ENCODE results near the gene ST6GAL1.
"Not testable (repeated sequence)": the region's sequence is repeated elsewhere in the genome, so short reads cannot be mapped to it uniquely, and the experiment has no call there.

Gene ST6GAL1

DNA sequence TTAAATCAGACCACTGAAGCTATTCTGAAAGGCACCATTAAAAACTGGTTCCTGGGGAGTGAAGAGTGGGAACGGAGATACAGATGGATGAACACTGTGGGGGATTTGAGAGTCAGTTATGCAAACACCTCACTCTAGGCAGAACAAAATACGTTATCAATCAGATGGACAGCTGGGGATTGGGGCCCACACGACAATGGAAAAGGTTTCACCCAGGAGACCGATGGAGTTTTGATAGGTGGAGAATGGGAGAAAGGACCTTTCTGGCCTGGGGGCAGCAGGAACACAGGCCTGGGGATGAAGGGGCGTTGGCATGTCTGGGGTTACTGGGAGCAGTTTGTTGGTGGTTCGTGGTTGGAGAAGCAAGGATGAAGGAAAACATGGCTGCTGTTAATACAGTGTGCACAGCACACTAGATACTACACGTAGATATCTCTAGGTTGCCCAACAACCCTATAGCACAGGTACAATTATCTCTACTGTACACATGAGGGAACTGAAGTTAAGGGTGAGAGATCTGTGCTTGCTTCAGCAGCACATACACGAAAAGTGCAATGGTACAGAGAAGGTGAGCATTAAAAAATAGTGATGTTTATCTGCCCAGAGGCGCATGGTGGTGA is 16.5 kb downstream of the ST6GAL1 start:
- no peak for DNase-seq

DNA sequence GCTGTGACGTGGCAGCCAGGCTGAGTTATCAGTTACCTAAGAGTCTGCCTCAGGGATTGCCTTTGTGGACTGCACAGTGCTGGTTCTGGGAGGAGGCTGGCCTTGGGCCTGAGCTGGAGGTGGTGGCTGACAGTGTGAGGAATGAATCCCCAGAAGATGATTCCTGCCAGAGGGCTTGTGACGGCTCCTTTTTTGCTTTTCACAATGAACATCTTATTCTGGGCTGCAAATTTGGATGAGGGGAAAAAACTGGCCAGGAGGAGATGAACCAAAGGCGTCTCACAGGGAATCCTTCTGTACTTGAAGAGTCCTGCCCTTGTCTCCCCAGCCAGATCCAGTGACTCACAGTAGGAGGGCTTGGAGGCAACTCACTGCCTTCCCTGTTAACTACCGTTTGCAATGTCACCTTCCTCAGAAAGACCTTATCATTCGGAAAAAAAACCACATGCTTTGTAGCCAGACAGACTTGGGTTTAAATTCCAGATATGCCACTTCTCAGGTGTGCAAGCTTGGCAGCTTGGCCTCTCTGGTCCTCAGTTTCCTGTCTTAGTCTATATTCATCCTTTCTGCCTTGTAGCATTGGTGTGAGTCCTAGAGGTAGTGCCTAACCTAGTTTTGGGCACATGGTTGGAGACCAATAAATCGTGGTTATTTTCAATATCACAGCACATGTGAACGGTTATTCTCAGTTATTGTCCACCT is 19.1 kb downstream of the ST6GAL1 start:
- DNase-seq: no peak

DNA sequence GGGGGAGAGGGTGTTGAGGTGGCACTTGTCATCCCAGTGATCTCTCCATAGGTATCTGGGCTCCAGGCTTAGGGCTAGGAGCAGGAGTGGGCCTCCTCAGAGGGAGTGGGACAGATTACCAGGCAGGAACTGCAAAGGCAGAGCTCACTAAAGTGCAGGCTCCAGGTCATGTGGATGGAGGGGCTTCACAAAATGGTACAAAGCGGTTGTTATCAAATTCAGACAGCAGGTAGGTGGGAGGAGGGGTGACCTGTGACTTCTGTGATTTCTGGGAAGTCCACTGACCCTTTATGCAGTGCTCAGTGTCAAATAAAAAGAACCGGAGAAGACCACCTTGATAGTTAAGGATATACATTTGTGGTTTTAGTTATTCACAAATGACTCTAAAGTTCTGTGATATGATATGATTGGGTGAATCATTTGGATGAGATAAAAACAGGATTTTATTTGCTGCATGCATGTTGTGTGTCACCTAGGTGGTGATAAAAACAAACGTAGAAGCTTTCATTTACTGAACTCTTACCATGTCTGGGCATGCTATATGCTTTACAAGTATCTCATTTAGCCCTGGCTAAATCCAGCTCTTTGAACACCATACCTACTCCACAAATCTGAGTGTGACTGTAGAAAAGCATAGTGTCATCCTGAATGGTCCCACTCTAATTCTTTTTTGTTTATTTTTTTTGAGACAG is 20.2 kb downstream of the ST6GAL1 start:
- DNase-seq: no peak

DNA sequence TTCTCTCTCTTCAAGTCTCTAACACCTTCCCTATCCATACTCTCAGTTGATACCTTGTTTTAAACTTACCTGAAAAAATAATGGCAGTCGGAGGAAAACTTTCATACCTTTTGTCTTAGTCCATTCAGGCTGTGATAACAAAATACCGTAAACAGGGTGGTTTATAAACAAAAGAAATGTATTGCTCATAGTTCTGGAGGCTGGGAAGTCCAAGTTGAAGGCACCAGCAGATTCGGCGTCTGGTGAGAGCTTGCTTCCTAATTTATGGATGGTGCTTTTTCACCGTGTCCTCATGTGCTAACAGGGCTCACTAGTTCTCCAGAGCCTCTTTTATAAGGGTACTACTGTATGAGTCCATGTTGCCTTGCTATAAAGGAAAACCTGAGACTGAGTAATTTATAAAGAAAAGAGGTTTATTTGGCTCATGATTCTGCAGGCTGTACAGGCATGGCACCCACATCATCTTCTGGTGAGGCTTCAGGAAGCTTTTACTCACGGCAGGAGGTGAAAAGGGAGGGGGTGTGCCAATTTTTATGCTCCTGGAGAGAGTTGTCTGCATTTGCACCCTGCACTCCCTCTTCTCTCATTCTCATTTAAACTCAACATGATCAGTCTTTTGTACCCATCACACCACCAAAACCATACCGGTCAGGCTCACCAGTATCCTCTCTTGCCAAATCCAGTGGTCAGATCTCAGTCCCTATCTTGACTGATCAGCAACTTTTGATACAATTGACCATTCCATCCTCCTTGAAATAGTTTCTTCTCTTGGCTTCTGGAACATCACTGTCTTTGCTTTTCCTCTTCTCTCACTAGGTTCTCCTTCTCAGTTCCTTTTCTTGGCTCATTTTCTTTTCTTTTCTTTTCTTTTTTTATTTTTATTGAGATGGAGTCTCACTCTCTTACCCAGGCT is 21.6 kb downstream of the ST6GAL1 start:
- DNase-seq: no peak

DNA sequence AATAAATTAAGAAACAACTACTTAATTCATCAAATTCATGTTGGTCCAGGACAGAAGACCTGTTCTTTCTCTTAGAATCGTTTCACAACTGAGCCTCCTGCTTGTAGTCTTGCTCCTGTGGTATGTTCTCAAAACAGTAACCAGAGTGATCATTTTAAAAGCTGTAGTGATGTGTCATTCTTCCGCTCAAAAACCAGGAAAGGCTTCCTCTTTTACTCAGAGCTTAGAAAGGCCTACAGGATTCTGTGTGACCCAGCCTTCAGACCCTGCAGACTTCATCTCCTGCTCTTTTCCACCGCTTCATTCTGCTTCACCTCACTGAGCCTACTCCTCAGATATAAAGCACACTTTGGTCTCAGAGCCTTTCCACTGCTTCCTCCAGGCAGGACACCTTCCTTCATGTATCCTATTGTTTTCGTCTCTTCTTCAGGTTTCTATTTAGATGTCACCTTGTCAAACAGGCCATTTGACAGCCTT is 22.7 kb downstream of the ST6GAL1 start:
- DNase-seq: no peak

DNA sequence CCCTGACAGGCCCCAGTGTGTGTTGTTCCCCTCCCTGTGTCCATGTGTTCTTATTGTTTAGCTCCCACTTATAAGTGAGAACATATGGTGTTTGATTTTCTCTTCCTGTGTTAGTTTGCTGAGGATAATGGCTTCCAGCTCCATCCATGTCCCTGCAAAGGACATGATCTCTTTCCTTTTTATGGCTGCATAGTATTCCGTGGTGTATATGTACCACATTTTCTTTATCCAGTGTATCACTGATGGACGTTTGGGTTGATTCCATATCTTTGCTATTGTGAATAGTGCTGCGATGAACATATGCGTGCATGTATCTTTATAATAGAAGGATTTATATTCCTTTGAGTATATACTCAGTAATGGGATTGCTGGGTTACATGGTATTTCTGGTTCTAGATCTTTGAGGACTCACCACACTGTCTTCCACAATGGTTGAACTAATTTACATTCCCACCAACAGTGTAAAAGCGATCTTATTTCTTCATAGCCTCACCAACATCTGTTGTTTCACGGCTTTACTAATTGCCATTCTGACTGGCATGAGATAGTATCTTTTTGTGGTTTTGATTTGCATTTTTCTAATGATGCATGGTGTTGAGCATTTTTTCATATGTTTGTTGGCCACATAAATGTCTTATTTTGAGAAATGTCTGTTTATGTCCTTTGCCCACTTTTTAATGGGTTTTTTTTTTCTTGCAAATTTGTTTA is 23.8 kb downstream of the ST6GAL1 start:
- DNase-seq: not testable (repeated sequence)

DNA sequence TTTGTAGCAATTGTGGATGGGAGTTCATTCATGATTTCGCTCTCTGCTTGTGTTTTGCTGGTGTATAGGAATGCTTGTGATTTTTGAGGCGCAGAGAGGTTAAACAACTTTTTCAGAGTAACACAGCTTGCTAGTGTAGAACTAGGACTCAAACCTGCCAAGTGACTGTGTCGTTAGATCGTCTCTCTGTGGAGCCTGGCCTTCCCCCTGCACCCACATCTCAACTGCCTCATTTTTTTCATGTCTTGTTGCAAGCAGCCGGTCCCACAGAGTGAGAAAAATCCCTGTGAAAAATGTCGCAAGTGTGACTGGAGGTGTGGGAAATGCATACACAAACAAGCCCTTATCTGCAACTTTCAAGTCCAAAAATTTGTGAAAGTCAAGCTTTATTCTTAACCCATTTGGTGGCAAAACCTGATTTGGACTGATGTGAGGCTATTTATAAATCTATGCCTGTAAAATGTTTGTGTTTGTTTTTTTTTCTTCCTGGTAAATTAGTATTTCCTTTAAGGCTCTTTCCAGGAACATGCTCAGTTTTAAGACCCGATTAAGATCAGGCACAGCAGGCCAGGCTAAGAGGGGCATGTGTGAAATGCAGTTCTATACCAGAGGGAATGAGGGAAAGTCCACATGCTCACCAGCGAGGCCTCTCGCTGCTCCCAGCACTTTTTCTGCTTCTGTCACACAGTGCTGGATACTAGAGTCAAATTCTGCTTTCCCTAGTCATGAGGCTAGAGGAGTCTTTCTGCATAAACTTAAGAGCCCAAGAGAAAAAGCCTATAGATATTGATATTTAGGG is 25.8 kb downstream of the ST6GAL1 start:
- DNase-seq: no peak

DNA sequence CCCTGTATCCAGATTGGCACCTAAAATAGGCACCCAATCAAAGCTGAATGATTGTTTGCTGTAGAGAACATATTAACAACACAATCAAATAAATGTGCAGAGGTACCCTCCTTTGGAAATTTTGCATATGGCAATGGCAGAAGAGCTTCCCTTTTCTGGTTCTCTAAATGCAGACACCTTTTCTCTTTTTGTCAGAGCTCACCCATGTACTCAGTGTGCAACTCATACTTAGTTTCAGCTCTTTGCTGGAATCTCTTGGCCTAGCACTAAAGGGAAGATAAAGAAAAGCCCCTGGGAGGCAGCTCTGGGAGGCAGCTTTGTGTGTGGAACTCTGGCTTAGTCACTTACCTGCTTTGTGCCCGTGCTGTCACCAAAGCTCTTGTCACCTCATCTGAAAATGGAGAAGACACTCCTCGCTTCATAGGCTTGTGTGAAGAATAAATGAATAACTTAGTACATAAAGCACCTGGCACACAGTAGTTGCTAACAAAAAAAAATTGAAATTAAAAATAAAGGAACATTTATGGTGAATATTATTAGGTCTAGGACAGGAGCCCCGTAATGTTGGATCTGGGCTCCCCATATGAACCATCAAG is 28.8 kb downstream of the ST6GAL1 start:
- no peak for DNase-seq

DNA sequence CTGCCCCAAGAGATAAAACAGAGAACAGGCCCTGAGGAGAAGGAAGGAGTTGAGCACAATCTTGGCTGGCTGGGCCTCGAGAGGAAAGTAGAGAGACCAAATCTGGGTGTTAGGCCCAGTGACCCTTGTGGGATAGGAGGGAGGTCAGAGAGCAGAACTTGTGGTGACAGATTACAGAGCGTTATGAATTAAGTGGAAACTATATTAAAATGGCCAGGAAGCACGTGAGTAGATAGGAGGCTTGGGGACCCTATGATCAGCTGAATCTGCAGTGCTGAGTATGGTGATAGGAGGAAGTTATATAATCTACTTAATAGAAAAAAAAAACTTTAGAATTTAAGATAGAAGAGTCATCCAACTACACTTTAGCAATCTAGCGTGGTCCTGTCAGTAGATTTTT is 30.0 kb downstream of the ST6GAL1 start:
- DNase-seq: no peak

DNA sequence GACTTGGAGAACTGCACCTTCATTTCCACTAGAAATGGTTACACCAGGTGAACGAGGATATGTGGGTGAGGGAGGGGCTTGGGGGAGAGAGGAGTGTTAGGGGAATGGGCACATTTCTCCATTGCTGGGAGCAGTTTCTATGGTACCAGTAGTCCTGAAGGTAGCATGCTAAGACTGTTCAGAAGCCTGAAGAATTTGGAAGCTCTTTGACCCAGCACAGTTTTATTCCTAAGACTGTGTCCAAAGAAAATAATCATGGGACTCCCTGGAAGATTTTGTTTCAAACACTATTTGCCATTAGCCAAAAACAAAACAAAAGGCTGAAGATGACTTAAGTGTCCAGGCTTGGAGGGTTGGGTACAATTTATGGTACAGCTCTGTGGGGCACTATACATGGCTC is 32.1 kb downstream of the ST6GAL1 start:
- no peak for DNase-seq

DNA sequence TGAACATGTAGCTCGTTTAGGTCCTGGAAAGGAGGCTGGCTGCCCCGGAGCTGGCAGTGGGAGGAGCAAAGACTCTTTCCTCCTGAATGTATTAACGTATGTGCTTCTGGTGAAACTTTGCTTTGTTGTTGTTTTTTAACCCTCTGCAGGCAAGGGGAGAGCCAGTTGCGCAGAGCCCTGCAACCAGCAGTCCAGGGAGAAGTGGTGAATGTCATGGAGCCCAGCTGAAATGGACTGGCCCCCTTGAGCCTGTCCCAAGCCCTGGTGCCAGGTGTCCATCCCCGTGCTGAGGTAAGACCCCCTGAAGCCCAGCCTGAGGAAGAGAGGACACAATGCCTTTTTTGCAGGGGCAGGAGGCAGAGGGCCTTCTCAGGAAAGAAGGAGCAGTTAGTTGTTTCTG is 33.3 kb downstream of the ST6GAL1 start:
- DNase-seq: no peak

DNA sequence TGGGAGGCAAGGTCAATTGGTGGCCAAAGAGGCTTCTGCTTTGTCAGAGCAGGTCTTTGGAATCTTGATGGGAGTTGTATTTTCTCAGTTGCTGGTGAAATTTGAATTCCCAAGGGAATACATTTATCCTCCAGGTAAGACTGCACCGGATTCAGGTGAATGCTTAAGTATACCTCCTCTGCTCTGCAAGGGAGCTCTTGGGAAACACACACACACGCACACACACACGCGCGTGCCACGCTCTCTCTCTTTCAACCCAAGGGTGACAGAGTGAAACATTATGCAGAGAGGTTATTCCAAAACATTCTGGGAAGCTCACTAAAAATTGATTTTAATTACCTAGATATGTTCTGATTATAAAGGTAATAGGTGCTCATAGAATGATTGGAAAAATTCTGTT is 33.7 kb downstream of the ST6GAL1 start:
- no peak for DNase-seq

DNA sequence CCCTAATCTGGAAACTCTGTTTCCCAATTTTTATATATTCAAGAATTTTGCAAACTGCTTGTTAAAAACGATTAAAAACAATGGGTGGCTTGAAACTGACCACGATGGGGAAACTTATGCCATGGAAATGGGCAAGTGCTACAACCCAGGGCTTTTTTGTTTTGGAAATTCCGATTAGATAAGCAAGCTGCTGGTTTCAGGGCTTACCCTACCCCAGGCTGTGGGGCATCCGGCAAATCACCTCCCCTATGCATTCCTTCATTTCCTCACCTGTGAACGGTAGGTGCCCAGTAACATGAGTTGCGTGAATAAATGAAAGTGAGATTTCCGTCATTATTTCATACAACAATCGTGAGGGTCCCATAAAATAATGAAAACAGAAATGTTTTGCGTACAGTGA is 34.3 kb downstream of the ST6GAL1 start:
- no peak for DNase-seq

DNA sequence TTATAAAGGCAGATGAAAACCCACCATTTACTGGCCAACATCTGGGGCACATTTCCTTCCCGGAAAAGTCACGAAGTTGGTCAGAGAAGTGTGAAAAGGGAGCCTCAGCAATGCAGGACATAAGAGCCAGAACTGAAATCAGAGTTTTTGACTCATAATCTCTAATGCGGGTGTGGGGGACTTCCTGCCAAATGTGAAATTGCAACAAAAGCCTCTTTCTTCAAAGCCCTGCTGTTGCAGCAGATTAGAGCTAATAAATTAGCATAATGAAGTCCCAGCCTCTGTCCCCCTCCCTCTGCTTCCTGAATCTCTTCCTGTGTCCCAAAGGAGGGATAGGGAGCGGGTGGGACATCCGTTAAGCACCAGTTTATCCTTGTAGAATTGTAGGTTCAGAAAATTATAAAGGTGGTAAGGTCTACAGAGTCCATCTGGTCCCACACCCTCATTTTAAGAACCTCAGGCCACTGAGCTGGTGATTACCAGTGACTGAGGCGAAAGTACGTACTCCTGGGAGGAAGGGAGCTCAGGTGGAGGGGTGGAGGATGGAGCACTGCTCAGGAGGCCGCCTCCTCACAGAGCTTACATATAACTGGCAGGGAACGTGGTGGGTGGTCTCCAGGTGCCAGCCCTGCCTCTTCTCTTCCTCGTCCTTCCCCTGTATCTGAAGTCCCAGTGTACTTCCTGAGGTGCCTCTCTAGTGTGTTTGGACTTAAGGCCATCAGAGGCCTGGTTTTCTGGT is 35.0 kb downstream of the ST6GAL1 start:
- no peak for DNase-seq

DNA sequence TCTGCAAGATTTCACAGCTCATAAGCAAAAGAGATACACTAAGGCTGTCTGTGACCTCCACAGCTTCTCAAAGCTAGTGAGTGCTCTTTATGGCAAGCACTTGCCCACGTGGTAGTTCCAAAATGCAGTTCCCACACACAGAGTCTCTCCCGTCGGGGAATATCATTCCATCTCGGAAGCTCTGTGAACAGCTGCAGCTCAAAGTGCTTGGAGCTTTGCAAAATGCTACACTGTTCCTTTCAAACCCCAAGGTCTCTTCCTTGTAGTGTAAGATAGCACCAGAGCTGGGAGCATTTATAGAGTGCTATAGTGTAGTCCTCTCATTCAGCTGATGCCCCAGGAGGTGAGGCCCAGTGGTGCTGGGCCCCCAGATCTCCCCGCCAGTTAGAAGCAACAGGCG is 36.1 kb downstream of the ST6GAL1 start:
- DNase-seq: no peak

DNA sequence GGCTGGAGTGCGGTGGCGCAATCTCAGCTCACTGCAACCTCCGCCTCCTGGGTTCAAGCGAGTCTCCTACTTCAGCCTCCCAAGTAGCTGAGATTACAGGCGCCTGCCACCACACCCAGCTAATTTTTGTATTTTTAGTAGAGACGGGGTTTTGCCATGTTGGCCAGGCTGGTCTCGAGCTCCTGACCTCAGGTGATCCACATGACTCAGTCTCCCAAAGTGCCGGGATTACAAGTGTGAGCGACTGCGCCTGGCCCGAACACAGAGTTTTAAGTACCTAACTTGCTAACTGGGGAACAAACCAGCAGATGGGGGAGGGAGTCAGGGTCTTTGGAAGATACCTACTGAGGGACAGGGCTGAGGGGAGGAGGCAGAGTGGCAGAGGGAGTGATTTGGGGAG is 36.9 kb downstream of the ST6GAL1 start:
- DNase-seq: not testable (repeated sequence)

DNA sequence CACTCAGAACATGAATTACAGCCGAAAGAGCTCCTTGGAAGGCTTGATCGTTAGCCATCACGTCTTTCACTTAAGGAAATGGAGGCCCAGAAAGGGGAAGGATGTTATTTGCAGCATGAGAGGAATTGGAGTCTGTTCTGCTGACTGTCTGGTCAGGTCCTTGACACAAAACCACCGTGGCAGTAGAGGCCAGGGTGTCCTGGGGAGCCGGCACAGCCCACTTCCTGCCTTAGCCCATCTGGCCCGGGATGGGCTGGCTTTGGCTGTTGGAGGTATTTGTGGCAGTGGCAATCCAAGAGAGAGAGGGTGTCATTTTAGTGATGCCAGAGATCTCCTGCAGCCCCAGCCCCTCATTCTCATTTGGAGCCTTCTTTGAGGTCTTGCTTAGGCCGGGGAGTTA is 37.4 kb downstream of the ST6GAL1 start:
- DNase-seq: no peak

DNA sequence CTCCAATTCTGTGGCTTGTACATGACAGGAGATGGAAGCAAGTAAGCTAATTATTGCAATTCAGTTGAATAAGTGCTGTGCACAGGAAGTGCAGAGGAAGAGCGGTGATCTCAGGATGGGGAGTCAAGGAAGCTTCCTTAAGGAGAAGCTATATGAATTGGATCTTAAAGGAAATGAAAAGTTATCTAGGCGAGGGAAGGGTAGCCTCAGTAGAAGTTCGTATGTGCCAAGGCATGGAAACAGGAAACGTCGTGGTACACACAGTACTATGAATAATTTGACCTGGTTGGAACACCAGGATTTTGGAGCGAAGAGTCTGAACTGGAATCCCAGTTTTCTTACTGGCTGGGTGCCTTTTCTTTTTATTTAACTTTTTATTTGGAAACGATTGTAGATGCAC is 39.3 kb downstream of the ST6GAL1 start:
- DNase-seq: no peak

DNA sequence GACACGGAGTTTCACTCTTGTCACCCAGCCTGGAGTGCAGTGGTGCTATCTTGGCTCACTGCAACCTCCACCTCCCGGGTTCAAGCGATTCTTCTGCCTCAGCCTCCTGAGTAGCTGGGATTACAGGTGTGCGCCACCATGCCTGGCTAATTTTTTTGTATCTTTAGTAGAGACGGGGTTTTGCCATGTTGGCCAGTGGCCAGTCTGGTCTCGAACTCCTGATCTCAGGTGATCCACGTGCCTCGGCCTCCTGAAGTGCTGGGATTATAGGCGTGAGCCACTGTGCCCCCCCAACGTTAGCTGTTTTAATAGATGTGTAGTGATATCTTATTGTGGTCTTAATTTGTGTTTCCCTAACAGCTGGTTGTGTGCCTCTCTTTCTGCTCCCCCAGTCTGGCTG is 40.8 kb downstream of the ST6GAL1 start:
- DNase-seq: not testable (repeated sequence)

DNA sequence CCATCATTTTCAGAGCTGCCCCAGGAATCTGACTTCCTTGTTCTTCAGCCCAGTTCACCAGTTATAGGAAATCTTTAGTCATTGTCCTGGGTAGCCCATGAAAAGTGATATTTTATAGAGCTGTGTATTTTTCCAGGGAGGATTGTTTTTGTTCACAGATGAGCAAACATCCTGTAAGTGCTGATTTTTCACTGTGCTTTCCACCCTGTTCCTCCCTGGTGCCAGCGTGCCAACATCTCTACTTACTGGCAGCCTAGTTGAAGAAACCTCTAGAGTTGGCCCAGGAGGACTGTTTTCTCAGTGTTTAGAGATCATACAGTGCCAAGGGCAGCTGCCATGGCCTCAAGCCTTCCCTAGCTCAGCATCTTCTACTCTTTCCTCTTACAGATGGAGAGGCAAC is 41.3 kb downstream of the ST6GAL1 start:
- no peak for DNase-seq
